ENCODE results near the gene CD209.

GRCh38 chr19:7729831-7730285 lies 17.5 kb downstream of the CD209 start:
- TF ChIP-seq CTCF (IDR thresholded peaks at IDR 0.05) = no peak
- no peak for TF ChIP-seq POLR2AphosphoS5 (IDR thresholded peaks at IDR 0.05)
- TF ChIP-seq POLR2A (IDR thresholded peaks at IDR 0.05) = no peak
- TF ChIP-seq EP300 (IDR thresholded peaks at IDR 0.05) = no peak

Data from upper lobe of left lung (tissue), 4 donors.